GM12872 (cell line): ENCODE measurements around the gene MPP2.

Source experiments
- CTCF ChIP-seq: IDR thresholded peaks from 3 replicates; pipeline ENCODE4 v1.5.1; 2011; ENCODE audit warnings: low read depth, mild to moderate bottlenecking, low read length, moderate library complexity; ENCODE audit not compliant: insufficient read depth

Gene MPP2

GRCh38 chr17:43875476-43876147 is 31.7 kb downstream of the MPP2 start:
- no peak for TF ChIP-seq CTCF

- no peak for TF ChIP-seq CTCF
Observed at GRCh38 chr17:43874293-43874692, 33.0 kb downstream of the MPP2 start.

- no peak for TF ChIP-seq CTCF
Observed at GRCh38 chr17:43873815-43874214, 33.5 kb downstream of the MPP2 start.

GRCh38 chr17:43873091-43873490 is 34.2 kb downstream of the MPP2 start:
- TF ChIP-seq CTCF = peak; percentile 25; the same call in 1 of the 3 replicates

GRCh38 chr17:43871946-43872690 is 35.2 kb downstream of the MPP2 start:
- no peak for TF ChIP-seq CTCF

- TF ChIP-seq CTCF = no peak
Observed at GRCh38 chr17:43868226-43868994, 38.9 kb downstream of the MPP2 start.
